Smooth muscle cell (in vitro differentiated cells): ENCODE results near the gene LCA5L. TPM values are rescaled to one million over a fixed set of nuclear protein-coding genes. Genes with fewer than 3 reads are reported as not detected.
A peak's percentile ranks its signal among the peaks of the same experiment; 100 is the strongest.

Source experiments
- DNase-seq: peaks from one replicate; lab custom pipeline; 2025; ENCODE audit not compliant: unreplicated experiment; lab: John Stamatoyannopoulos, UW
- H2AFZ ChIP-seq: fragments of 200-600 bp; sonication (generic); 2 replicates; pipeline ENCODE4 v1.6.0; 2016; ENCODE audit warnings: antibody characterized with exemption, low read depth, mild to moderate bottlenecking
- H3F3A ChIP-seq: fragments of 200-600 bp; sonication (generic); 2 replicates; pipeline ENCODE4 v1.6.0; 2017; ENCODE audit warnings: antibody characterized with exemption, low read depth
- H3K27ac ChIP-seq: fragments of 200-600 bp; sonication (generic); 2 replicates; pipeline ENCODE4 v1.5.1; 2016; ENCODE audit warnings: low read depth, mild to moderate bottlenecking
- H3K27me3 ChIP-seq: fragments of 200-600 bp; sonication (generic); 2 replicates; pipeline ENCODE4 v1.6.1; 2016; ENCODE audit warnings: low read depth, mild to moderate bottlenecking
- H3K36me3 ChIP-seq: fragments of 200-600 bp; sonication (generic); 2 replicates; pipeline ENCODE4 v1.5.1; 2016; ENCODE audit warnings: low read depth
- H3K4me1 ChIP-seq: fragments of 200-600 bp; sonication (generic); 2 replicates; pipeline ENCODE4 v1.5.1; 2016; ENCODE audit warnings: low read depth
- H3K4me2 ChIP-seq: fragments of 200-600 bp; sonication (generic); 2 replicates; pipeline ENCODE4 v1.6.0; 2016; ENCODE audit warnings: mild to moderate bottlenecking
- H3K4me3 ChIP-seq: fragments of 200-600 bp; sonication (generic); 2 replicates; pipeline ENCODE4 v1.5.1; 2016; ENCODE audit warnings: mild to moderate bottlenecking
- H3K79me2 ChIP-seq: fragments of 200-600 bp; sonication (generic); 2 replicates; pipeline ENCODE4 v1.6.0; 2016; ENCODE audit warnings: low read depth, mild to moderate bottlenecking
- H3K9ac ChIP-seq: fragments of 200-600 bp; sonication (generic); 2 replicates; pipeline ENCODE4 v1.6.0; 2016; ENCODE audit warnings: low read depth
- H3K9me3 ChIP-seq: fragments of 200-600 bp; sonication (generic); replicated peaks from 2 replicates; pipeline ENCODE4 v1.5.1; 2016; ENCODE audit warnings: low read depth
- H4K20me1 ChIP-seq: fragments of 200-600 bp; sonication (generic); 2 replicates; pipeline ENCODE4 v1.6.0; 2016; ENCODE audit warnings: low read depth
- CTCF ChIP-seq: fragments of 200-600 bp; sonication (generic); IDR thresholded peaks from 2 replicates; pipeline ENCODE4 v1.5.1; 2017; ENCODE audit warnings: borderline replicate concordance, mild to moderate bottlenecking, antibody characterized with exemption; ENCODE audit not compliant: insufficient read depth, poor library complexity, severe bottlenecking
- WGBS: methylation state at CpG from one replicate; pipeline ENCODE4 v1.1.7; 2016; ENCODE audit warnings: low lambda C conversion rate; 5-methylcytosine and 5-hydroxymethylcytosine counted together
- polyA plus RNA-seq: library from polyadenylated mRNA; unstranded; fragments of >200 nt; fragmentation: Nextera tagmentation; extraction: Ambion mirVana; gene quantifications from 2 replicates; pipeline ENCODE4 v1.2.1, GENCODE V29; 2016
- total RNA-seq: library from RNA; depleted of rRNA; stranded (reverse); fragments of >200 nt; gene quantifications from 2 replicates; pipeline ENCODE4 v1.2.3, GENCODE V29; 2014

The LCA5L gene
- total and polyA plus RNA-seq, 2 experiments from 2014 or later, result 2.2 to 2.4 TPM

- H3K4me3 ChIP-seq, result peak overlapping the region; percentile 65
- H3F3A ChIP-seq, result no peaks in the 10 kb centered on the region
- H3K79me2 ChIP-seq, result peaks cover 23% of the 10 kb centered on the region
- peak overlapping the region; percentile 91 for H3K4me2 ChIP-seq
- no peaks in the 10 kb centered on the region for H3K9me3 ChIP-seq
- TF ChIP-seq CTCF, result no peak
- peak overlapping the region; percentile 92 for H3K9ac ChIP-seq
- peak overlapping the region; percentile 90 for H3K27ac ChIP-seq
- peaks cover 7% of the 10 kb centered on the region for H3K4me1 ChIP-seq
- DNase-seq, result peak; percentile 89
- WGBS, result 2% methylated on average over 63 of the region's 65 CpGs
- no peaks in the 10 kb centered on the region for H3K27me3 ChIP-seq
- H2AFZ ChIP-seq, result peak overlapping the region; percentile 91
- H3K36me3 ChIP-seq, result no peaks in the 10 kb centered on the region
- H4K20me1 ChIP-seq, result no peaks in the 10 kb centered on the region
Measured at GRCh38 chr21:39379986-39380891, 65.3 kb downstream of the LCA5L start.

- Histone ChIP-seq H3K36me3 (no peaks in the 10 kb centered on the region), H3K4me2 (no peak overlapping the region), H3K9ac (no peak overlapping the region), H2AFZ (peak overlapping the region; percentile 39), H3K79me2 (peaks cover 21% of the 10 kb centered on the region), H3K27me3 (no peaks in the 10 kb centered on the region), H4K20me1 (no peaks in the 10 kb centered on the region), H3K4me1 (peaks cover 7% of the 10 kb centered on the region), H3K9me3 (no peaks in the 10 kb centered on the region), H3F3A (no peaks in the 10 kb centered on the region), H3K27ac (no peak overlapping the region), H3K4me3 (no peak overlapping the region)
- DNase-seq, result no peak
- WGBS, result 81% methylated on average over 7 of the region's 7 CpGs
- no peak for TF ChIP-seq CTCF
Measured at GRCh38 chr21:39377444-39378050, 68.0 kb downstream of the LCA5L start.

- Histone ChIP-seq H3F3A (no peaks in the 10 kb centered on the region), H3K9me3 (no peaks in the 10 kb centered on the region), H3K79me2 (peaks cover under 1% of the 10 kb centered on the region), H3K27me3 (no peaks in the 10 kb centered on the region), H4K20me1 (no peaks in the 10 kb centered on the region), H2AFZ (no peak overlapping the region), H3K4me3 (no peak overlapping the region), H3K9ac (no peak overlapping the region), H3K36me3 (no peaks in the 10 kb centered on the region), H3K4me1 (no peaks in the 10 kb centered on the region), H3K4me2 (no peak overlapping the region), H3K27ac (no peak overlapping the region)
- 92% methylated on average over 2 of the region's 2 CpGs for WGBS
- no peak for DNase-seq
- TF ChIP-seq CTCF, result no peak
Measured at GRCh38 chr21:39375446-39375845, 70.1 kb downstream of the LCA5L start.
